ENCODE data around the gene EWSR1. TPM values are rescaled to one million over a fixed set of nuclear protein-coding genes. Genes with fewer than 3 reads are reported as not detected.

EWSR1 gene
- total RNA-seq, 1 donor from 2014 or later: 120 TPM

DNA sequence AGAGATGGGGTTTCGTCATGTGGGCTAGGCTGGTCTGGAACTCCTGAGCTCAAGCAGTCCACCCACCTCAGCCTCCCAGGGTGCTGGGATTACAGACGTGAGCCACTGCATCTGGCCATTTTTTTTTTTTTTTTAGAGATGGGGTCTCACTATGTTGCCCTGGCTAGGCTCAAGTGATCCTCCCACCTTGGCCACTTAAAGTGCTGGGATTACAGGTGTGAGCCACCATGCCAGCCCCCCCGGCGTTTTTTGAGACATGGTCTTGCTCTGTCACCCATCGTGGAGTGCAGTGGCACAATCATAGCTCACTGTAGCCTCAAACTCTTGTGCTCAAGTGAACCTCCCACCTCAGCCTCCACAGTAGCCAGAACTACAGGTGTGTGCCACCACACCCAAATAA is 16.8 kb upstream of the EWSR1 start:
- DNase-seq: no peak

DNA sequence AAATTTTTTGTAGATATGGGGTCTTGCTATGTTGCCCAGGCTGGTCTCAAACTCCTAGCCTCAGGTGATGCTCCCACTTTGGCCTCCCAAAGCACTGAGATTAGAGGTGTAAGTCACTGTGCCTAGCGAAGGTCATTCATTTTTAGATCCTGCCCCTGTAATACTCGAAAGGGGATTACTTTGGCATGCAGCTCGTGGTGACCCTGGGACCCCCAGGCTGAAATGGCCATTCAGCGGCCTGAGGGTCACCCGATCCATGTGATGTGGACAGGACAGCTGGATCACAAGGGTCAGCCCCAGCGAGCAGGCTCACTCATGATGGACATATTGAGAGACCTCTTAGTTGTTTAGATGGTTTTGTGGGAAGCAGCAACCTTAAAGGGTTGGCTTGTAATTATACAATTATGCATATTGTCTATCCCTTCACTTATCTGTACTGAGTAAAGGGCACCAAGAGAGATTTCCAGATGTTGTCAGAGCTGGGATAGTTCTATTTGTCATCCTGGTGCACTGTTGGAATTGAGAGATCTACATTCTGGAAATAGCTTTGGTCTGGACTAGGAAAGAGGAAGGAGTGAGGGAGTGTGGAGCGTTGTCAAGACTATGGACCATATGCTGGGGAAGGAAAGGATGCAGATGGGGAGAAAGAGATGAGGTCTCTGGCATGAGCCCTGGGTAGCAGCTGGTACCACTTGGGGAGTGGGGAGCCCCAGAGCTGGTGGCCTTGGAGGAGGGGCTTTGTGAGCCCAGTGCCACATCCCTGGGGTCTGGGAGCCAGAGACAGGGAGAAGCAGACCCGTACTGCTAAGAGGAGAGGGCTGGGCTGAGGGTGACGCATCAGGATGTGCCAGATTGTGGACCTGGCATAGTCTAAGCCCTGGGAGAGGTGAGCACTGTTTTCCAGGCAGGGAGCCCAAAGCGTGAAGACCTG is 15.8 kb upstream of the EWSR1 start:
- no peak for DNase-seq

DNA sequence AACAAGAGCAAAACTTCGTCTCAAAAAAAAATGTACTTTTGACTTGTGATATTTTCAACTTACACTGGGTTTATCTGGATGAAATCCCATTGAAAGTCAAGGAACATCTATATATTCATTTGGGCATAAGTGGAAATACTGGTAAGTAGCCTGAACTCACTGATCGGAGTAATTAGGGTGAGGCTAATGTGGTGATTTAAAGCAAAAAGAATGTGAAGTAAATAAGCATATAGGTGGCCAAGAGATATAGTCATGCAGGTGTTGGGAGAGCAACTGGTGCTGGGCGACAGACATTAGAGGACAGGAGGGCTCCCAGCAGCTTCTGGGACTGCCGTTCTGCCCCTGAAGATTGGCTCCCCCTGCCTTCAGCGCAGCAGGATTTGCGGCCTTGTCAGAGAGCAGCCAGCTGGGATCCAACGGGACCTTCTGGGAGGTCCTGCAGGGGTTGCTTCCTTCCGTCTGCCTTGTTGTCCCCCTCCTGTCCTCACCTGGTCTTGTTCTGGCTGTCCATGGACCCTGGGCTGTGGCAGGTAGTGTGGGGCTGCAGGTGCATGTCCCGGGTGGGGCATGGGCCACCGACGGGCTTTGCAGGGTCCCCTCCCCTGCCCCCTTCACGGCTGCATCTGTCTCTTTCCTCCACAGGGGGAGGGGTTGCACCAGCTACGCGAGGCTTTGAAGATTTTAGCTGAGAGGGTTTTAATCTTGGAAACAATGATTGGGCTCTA is 14.3 kb upstream of the EWSR1 start:
- no peak for DNase-seq

GRCh38 chr22:29254286-29254660 is 13.8 kb upstream of the EWSR1 start:
- no peak for DNase-seq

- no peak for DNase-seq
Observed at GRCh38 chr22:29255064-29255621, 12.9 kb upstream of the EWSR1 start.

GRCh38 chr22:29256606-29257325 is 11.3 kb upstream of the EWSR1 start:
- no peak for DNase-seq

DNA sequence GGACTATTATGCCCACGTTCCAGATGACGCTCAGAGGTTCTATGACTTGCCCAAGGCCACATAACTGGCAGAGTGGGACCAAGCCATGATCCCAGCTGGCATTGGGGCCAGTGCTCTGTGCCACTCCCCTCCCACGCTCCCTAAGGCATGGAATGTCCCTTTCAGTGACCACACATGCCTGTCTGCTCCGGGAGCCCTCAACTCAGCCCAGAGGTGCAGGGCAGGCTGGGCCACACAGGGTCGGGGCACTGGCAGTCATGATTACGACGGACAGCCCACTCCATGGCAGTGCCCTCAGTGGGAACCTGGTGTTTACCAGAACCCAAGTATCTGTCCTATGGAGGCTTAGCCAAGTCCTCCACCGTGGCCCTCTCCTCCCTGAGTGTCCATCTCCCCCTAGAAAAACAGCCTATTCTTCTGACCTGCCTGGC is 10.3 kb upstream of the EWSR1 start:
- DNase-seq: no peak

DNA sequence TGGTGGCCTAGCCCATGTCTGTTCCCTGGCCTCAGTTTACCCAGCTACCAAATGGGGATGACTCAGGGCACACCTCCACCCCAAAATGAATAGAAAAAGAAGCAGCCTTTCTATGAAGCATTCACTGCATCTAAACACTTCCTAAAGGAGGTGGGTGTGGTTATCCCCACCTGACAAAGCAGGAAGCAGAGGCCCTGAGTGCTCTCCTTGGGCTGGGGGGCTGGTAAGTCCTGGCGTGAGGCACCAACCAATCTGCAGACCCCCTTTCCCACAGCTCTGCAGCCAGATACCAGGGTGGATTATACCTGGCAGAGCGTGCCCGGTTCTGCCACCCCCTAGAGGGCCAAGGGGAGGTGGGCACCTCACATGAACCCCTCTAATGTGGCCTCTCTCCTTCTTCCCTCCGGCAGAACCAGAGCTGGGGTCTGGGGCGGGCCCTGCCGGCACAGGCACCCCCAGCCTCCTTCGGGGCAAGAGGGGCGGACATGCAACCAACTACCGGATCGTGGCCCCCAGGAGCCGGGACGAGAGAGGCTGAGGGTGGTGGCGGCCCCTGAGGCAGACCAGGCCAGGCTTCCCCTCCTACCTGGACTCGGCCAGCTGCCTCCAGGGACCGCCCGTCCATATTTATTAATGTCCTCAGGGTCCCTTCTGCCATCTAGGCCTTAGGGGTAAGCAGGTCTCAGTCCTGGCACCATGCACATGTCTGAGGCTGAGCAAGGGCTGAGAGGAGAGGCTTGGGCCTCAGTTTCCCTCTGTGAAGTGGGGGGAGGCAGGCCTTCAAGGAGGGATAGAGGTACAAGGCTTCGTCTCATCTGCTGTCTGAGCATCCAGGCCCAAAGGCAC is 9.4 kb upstream of the EWSR1 start:
- DNase-seq: no peak

GRCh38 chr22:29259253-29259899 is 8.7 kb upstream of the EWSR1 start:
- no peak for DNase-seq

GRCh38 chr22:29260031-29260560 is 8.0 kb upstream of the EWSR1 start:
- no peak for DNase-seq

GRCh38 chr22:29260601-29261315 is 7.3 kb upstream of the EWSR1 start:
- DNase-seq: no peak

DNA sequence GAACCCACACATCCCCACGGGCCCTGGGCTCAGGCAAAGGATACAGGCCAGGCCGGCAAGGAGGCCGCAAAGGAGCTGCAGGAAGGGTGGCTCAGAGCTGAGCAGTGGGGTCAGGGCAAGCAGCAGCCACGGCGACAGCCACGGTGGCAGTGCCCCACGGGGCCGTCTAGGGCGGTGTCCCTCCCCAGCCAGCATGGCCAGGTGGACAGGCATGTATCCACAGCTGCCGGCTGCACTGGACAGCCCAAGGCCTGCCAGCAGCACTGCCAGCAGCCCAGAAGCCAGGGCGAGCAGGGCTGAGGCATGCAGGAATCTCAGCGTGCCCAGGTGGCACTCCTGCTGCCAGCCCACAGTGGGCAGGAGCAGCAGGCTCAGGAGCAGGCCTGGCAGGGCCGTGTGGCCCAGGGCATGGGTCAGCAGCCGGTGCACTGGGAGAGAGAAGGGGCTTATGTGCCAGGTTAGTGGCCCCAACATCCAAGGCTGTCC is 4.2 kb upstream of the EWSR1 start:
- DNase-seq: no peak

- no peak for DNase-seq
Observed at GRCh38 chr22:29265305-29265704, 2.8 kb upstream of the EWSR1 start.

- DNase-seq: no peak
Observed at GRCh38 chr22:29265929-29266328, 2.1 kb upstream of the EWSR1 start.

DNA sequence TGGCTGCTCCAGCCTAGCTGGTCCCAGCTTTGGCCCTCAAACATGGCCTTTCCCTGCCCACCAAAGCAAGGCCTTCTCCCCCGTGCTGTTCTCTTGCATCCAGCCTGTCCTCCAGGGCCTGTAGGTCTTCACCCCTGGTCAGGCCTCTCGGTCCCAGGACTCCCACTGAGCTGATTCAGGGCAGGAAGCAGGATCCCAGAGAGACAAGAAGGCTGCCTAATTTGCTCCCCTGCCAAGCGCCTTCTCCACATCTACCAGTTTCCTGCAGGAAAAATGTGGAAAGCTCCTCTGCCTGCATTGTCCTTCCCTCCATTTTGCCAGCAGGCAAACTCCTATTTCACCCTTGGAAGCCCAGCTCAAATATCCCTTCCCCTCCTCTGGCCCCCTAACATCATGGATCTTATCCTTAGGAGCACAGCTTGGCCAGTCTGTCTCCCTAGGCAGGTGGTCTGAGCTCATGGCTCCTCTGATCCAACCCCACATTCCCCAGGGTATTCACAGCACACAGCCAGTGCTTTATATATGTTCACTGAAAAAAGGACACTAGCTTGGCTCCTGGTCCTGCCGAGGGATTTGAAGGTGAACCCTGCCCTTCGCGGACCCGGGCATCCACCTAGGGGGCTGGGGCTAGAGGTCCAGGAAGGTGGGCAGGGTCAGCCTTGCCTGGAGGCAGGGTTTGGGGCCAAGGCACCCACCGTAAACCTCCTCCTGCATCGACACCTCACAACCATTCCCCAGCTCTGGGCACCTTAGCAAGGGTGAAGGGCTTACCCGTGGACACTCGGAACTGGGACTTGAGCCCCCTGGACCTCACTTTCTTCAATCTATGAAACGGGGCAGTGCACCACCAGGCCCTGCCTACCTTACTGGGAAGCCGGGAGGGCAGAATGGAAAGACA is 1.3 kb upstream of the EWSR1 start:
- no peak for DNase-seq

DNA sequence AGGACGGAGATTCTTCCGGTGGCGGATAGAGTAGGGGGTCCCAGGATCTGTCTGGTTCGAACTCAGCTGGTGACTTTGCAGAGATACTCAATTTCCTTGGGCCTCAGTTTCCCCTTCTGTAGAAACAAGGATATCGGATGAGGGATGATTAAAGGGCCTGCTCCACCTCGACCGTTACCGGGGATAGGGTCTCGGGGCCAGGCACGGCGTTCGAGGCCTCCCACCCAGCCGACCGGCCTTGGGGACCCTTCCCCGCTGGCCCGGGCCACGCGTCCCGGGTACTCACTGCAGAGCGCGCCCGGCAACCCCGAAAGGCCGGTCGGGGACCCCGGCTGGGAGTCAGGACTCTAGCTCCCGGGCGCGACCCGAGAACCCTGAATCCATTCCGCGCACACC is 608 bp upstream of the EWSR1 start:
- no peak for DNase-seq

DNA sequence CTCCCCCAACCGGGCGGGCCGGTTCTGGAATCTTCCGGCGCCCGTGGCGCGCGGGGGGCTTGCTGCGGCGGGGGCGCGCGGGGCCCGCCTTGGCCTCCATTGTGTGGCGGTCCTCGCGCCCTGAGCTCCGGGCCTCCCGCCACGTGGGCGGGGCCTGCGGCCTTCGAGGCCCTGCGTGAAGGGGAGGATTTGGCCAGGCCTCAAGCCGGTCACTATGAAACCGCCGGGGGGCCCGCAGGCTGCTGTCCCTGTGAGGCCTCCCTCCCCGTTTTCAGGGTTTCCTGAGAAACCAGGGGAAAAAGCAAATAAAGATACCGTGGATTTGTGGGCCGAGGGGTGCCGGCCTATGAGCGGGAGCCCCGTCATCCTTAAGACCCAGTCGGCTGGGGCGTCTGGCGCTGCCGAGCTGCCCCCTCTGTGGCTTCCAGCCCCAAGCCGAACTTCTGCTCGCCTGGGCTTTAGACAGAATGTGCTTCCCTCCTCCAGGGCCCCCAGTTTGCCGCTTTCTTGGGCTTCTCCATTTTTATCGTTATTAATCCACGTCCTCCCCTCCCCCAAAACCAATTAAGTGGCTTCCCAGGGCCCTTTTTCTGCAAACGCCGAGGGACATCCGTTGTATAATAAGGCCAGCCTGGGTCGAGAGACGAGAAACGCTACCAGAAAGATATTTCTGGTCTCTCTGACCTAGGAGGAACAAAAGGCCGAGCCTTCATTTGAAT is 602 bp downstream of the EWSR1 start:
- peak; percentile 85 for DNase-seq

- peak; percentile 26 for DNase-seq
Observed at GRCh38 chr22:29269230-29269604, 1.1 kb downstream of the EWSR1 start.
